CD8-positive, alpha-beta memory T cell (primary cell): ENCODE measurements around the gene CTIF. TPM values are rescaled to one million over a fixed set of nuclear protein-coding genes. Genes with fewer than 3 reads are reported as not detected.

ENCODE experiments used
- CTCF ChIA-PET: fragments of 350-600 bp; sonication (Branson Sonifier 250); formaldehyde crosslinking; loops from one replicate; lab custom pipeline; 2021; ENCODE audit warnings: antibody characterized with exemption; lab: Charles Lee
- POLR2A ChIA-PET: fragments of 350-600 bp; sonication (Branson Sonifier 250); formaldehyde crosslinking; loops from one replicate; lab custom pipeline; 2021; ENCODE audit warnings: antibody characterized with exemption; lab: Charles Lee
- DNase-seq, 5 donors: peaks; one replicate each; pipeline versions ENCODE4 v3.0.0 to v3.0.0-alpha.2; 2020 to 2022; ENCODE audit warnings: mixed read lengths in 1 of 5
- H3K27ac ChIP-seq: one replicate; pipeline ENCODE4 v1.7.0; 2013; ENCODE audit warnings: low read depth, mild to moderate bottlenecking, low read length, moderate library complexity
- H3K27me3 ChIP-seq: 2 replicates; pipeline ENCODE4 v1.7.0; 2013; ENCODE audit warnings: low read length, mild to moderate bottlenecking; ENCODE audit not compliant: insufficient read depth, poor library complexity, severe bottlenecking
- H3K36me3 ChIP-seq: 2 replicates; pipeline ENCODE4 v1.7.0; 2013; ENCODE audit warnings: mild to moderate bottlenecking, low read length, moderate library complexity; ENCODE audit not compliant: insufficient read depth
- H3K4me1 ChIP-seq: 2 replicates; pipeline ENCODE4 v1.7.0; 2013; ENCODE audit warnings: mild to moderate bottlenecking, low read length, moderate library complexity; ENCODE audit not compliant: insufficient read depth
- H3K4me3 ChIP-seq: 2 replicates; pipeline ENCODE4 v1.7.0; 2013; ENCODE audit warnings: mild to moderate bottlenecking, low read length
- H3K9me3 ChIP-seq: 2 replicates; pipeline ENCODE4 v1.7.0; 2013; ENCODE audit warnings: mild to moderate bottlenecking, low read length
- H3K27ac Mint-ChIP-seq, 8 donors: one replicate each; pipeline ENCODE4 v1.8.0; 2020 to 2021; ENCODE audit warnings: mixed read lengths in 8 of 8, mild to moderate bottlenecking in 6 of 8, inconsistent platforms in 3 of 8, moderate library complexity in 3 of 8
- H3K27me3 Mint-ChIP-seq, 2 donors: one replicate each; pipeline ENCODE4 v1.8.0; 2020 to 2021; ENCODE audit warnings: mixed read lengths in 2 of 2, mild to moderate bottlenecking in 1 of 2, moderate library complexity in 1 of 2
- H3K36me3 Mint-ChIP-seq, 3 donors: one replicate each; pipeline ENCODE4 v1.8.0; 2020 to 2021; ENCODE audit warnings: mixed read lengths in 3 of 3, inconsistent platforms in 1 of 3, mild to moderate bottlenecking in 1 of 3
- H3K4me1 Mint-ChIP-seq, 3 donors: one replicate each; pipeline ENCODE4 v1.8.0; 2020 to 2021; ENCODE audit warnings: mixed read lengths in 3 of 3, inconsistent platforms in 1 of 3, mild to moderate bottlenecking in 1 of 3
- H3K4me3 Mint-ChIP-seq, 7 donors: one replicate each; pipeline ENCODE4 v1.8.0; 2020 to 2021; ENCODE audit warnings: mixed read lengths in 7 of 7, mild to moderate bottlenecking in 6 of 7, moderate library complexity in 4 of 7, inconsistent platforms in 2 of 7
- H3K9me3 Mint-ChIP-seq, 5 donors: one replicate each; pipeline ENCODE4 v1.8.0; 2020 to 2022; ENCODE audit warnings: mixed read lengths in 5 of 5, mild to moderate bottlenecking in 3 of 5, moderate library complexity in 2 of 5, inconsistent platforms in 1 of 5
- polyA plus RNA-seq: library from polyadenylated mRNA; unstranded; fragments of 300-500 nt; fragmentation: Illumina TruSeq; gene quantifications from one replicate; pipeline ENCODE4 v1.2.3, GENCODE V29; 2021
- total RNA-seq, 2 experiments: library from RNA; stranded (reverse); gene quantifications; one replicate each; pipeline ENCODE4 v1.2.3, GENCODE V29; 2021

CTIF gene
- total and polyA plus RNA-seq, 3 experiments from 2014 or later: 0.89 to 4.8 (median 4.2) TPM

DNA sequence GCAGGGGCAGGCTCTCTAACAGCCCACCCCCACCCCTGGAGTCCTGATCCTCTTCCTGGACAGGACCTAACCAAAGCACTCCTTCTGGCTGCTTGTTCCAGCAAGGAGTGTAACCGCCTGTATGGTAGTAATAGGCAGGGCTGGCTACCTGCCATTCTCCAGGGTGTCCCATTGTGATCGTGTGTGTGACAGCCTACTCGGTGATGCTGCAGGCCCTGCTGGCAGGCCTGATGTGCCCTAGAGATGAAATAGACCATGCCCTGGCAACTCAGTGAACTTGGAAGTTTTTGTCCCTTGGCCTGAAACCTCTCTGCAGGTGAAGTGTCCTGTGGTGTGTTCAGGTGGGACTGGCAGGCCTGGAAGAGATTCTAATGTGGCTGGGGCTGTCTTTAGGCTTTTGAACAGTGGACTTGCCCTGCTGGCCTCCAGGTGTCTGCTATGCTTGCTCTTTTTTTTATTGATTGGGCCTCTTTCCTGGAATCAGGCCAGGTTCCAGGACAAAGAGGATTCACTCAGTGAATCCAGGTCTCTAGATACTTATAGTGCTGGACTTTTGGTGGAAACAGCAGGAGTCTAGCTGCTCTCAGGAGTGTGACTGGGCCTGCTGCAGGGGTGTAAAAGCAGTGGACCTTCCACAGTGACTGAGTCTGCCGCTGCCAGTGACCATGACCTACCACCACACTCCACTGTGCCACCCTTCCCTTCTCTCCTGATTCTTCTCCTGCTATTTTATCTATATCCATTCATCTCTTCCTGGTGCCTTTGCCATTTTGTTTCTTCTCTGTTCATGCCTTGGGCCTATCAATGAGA, 132.1 kb downstream of the CTIF start:
- Histone ChIP-seq H3K27ac (no peak overlapping the region), H3K4me3 (no peak overlapping the region), H3K9me3 (no peaks in the 10 kb centered on the region), H3K4me1 (no peaks in the 10 kb centered on the region), H3K36me3 (no peaks in the 10 kb centered on the region), H3K27me3 (no peaks in the 10 kb centered on the region)
- no peak overlapping the region for H3K4me3 Mint-ChIP-seq
- no peak overlapping the region for H3K27ac Mint-ChIP-seq
- H3K4me1 Mint-ChIP-seq: peaks cover 0 to 3% (median 0%) of the 10 kb centered on the region in 3 donors
- no peak for DNase-seq
- ChIA-PET CTCF (interaction anchor here (1.4 kb wide), 1 partner anchor 283 kb away, joined by 3 read pairs; no protein-coding TSS in a partner anchor), POLR2A (no interaction called here)
- peaks cover 5 to 15% (median 7%) of the 10 kb centered on the region in 3 donors for H3K36me3 Mint-ChIP-seq
- H3K9me3 Mint-ChIP-seq: peaks cover 6 to 12% (median 8%) of the 10 kb centered on the region in 5 donors
- H3K27me3 Mint-ChIP-seq: peaks cover 0 to 8% of the 10 kb centered on the region in 2 donors

DNA sequence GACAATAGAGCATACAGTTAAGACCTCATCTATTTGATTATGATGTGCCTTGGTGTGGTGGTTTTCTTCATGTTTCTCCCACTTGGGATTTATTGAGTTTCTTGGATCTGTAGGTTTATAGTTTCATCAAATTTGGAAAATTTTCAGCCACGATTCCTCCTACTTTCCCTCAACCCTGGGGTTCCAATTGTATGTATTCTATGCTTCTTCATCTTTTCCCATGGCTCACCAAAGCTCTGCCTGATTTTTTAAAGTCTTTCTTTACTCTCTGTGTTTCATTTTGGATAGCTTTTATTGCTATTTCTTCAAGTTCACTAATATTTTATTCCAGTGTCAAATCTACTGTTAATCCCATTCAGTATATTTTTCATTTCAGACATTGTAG, 132.7 kb downstream of the CTIF start:
- Mint-ChIP-seq H3K4me3 (no peak overlapping the region), H3K36me3 (peaks cover 5 to 12% (median 5%) of the 10 kb centered on the region in 3 donors), H3K27ac (no peak overlapping the region), H3K4me1 (peaks cover 0 to 3% (median 0%) of the 10 kb centered on the region in 3 donors), H3K27me3 (peaks cover 0 to 8% of the 10 kb centered on the region in 2 donors), H3K9me3 (peaks cover 5 to 10% (median 6%) of the 10 kb centered on the region in 5 donors)
- H3K4me3 ChIP-seq: no peak overlapping the region
- H3K36me3 ChIP-seq: no peaks in the 10 kb centered on the region
- no peak for DNase-seq
- no peaks in the 10 kb centered on the region for H3K9me3 ChIP-seq
- CTCF ChIA-PET: no interaction called here
- no peaks in the 10 kb centered on the region for H3K4me1 ChIP-seq
- POLR2A ChIA-PET: no interaction called here
- H3K27ac ChIP-seq: no peak overlapping the region
- H3K27me3 ChIP-seq: no peaks in the 10 kb centered on the region

- Mint-ChIP-seq H3K27ac (peak overlapping the region in 3 of 8 donors; percentile 3 to 70 (median 38)), H3K27me3 (peaks cover 0 to 8% of the 10 kb centered on the region in 2 donors), H3K9me3 (peaks cover 5 to 10% (median 6%) of the 10 kb centered on the region in 5 donors), H3K4me1 (peaks cover 0 to 3% (median 0%) of the 10 kb centered on the region in 3 donors), H3K4me3 (no peak overlapping the region), H3K36me3 (peaks cover 5 to 12% (median 5%) of the 10 kb centered on the region in 3 donors)
- H3K27ac ChIP-seq: no peak overlapping the region
- no peaks in the 10 kb centered on the region for H3K27me3 ChIP-seq
- no peaks in the 10 kb centered on the region for H3K4me1 ChIP-seq
- POLR2A ChIA-PET: no interaction called here
- no peaks in the 10 kb centered on the region for H3K9me3 ChIP-seq
- H3K4me3 ChIP-seq: no peak overlapping the region
- DNase-seq: no peak
- no peaks in the 10 kb centered on the region for H3K36me3 ChIP-seq
- CTCF ChIA-PET: no interaction called here
Measured at GRCh38 chr18:48672671-48673340, 134.0 kb downstream of the CTIF start.

GRCh38 chr18:48673456-48673852, 134.6 kb downstream of the CTIF start:
- POLR2A ChIA-PET: no interaction called here
- H3K27ac Mint-ChIP-seq: no peak overlapping the region
- peaks cover 0 to 3% (median 0%) of the 10 kb centered on the region in 3 donors for H3K4me1 Mint-ChIP-seq
- H3K27me3 Mint-ChIP-seq: peaks cover 0 to 8% of the 10 kb centered on the region in 2 donors
- H3K36me3 Mint-ChIP-seq: peaks cover 5 to 12% (median 5%) of the 10 kb centered on the region in 3 donors
- no peak overlapping the region for H3K4me3 Mint-ChIP-seq
- H3K4me3 ChIP-seq: no peak overlapping the region
- no peaks in the 10 kb centered on the region for H3K27me3 ChIP-seq
- peaks cover 5 to 10% (median 6%) of the 10 kb centered on the region in 5 donors for H3K9me3 Mint-ChIP-seq
- no peaks in the 10 kb centered on the region for H3K36me3 ChIP-seq
- H3K4me1 ChIP-seq: no peaks in the 10 kb centered on the region
- no peak overlapping the region for H3K27ac ChIP-seq
- CTCF ChIA-PET: no interaction called here
- H3K9me3 ChIP-seq: no peaks in the 10 kb centered on the region
- no peak for DNase-seq

DNA sequence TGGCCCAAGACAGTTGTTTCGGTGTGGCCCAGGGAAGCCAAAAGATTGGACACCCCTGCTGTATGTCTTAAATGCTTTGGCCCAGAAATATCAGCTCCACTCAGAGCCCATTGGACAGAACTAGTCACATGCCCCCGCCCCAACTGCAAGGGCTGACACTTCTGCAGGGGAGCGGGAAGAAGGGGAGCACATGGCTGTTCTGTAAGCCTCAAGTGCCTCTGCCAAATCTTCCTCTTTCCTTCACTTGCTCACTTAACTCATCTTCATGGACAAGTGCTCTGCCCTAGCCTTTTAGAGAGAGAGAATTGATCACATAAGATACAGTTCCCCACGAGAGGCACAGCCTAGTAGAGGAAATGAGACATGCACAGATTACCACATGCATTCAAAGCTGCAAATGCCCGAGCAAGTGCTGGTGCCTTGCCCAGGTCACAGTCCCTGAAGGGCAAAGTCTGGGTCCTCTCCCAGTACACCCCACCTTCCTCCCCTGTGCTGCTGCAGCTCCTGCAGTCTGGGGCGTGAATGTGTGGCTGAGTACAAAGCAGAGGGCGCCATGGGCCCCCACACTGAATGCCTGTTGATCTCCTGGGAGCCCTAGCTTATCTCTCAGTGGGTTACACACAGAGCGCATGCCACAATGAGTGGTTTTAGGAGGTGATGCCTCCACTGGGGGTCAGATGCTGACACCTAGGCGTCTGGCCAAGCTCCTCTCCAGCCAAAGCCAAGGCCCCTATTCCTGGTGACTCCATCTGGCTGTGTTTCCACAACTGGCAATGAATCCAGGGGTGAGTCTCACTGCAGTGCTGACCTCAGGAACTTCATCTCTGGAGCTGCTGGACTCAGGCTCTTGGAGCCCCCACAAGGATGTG, 135.3 kb downstream of the CTIF start:
- peaks cover 0 to 3% (median 0%) of the 10 kb centered on the region in 3 donors for H3K4me1 Mint-ChIP-seq
- peaks cover 5 to 10% (median 6%) of the 10 kb centered on the region in 5 donors for H3K9me3 Mint-ChIP-seq
- CTCF ChIA-PET: interaction anchor here (0.8 to 1.0 kb wide), 3 partner anchors 505 to 1185 kb away, joined by 3 to 4 read pairs (median 3); no protein-coding TSS in a partner anchor
- H3K36me3 Mint-ChIP-seq: peaks cover 5 to 12% (median 5%) of the 10 kb centered on the region in 3 donors
- DNase-seq: no peak
- no peak overlapping the region for H3K4me3 ChIP-seq
- no peaks in the 10 kb centered on the region for H3K36me3 ChIP-seq
- POLR2A ChIA-PET: no interaction called here
- no peak overlapping the region for H3K4me3 Mint-ChIP-seq
- no peak overlapping the region for H3K27ac ChIP-seq
- H3K9me3 ChIP-seq: no peaks in the 10 kb centered on the region
- H3K27me3 Mint-ChIP-seq: peaks cover 0 to 8% of the 10 kb centered on the region in 2 donors
- H3K27ac Mint-ChIP-seq: no peak overlapping the region
- H3K4me1 ChIP-seq: no peaks in the 10 kb centered on the region
- H3K27me3 ChIP-seq: no peaks in the 10 kb centered on the region

DNA sequence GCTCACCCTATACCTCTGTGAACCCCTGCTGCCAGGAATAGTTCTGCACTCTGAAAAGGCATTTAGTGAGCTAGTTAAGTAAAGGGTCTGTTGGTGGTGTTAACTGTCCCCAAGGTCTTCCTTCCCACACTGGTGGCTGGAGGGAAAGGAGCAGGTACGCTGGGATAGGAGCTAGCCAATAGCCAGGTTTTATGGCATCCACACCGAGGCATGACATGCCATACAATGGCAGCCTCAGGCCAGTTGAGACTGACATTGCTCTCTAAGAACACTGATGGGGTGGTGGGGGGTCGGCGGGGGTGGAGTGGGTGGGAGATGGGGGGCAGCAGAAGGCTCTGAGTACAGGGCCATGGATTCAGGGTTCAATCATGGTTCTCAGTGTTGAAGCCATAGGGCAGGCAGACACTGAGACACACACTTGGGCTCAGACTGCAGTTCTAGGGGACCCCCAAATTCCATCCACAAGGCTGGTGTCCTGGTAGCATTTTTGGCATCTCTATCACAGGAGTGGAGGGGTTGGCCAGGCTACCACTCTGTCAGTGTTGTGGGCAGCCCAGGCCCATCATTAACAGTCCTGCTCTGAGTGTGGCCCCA, 136.0 kb downstream of the CTIF start:
- Histone ChIP-seq H3K27ac (no peak overlapping the region), H3K4me3 (no peak overlapping the region), H3K9me3 (no peaks in the 10 kb centered on the region), H3K27me3 (no peaks in the 10 kb centered on the region), H3K4me1 (no peaks in the 10 kb centered on the region), H3K36me3 (no peaks in the 10 kb centered on the region)
- peaks cover 0 to 3% (median 0%) of the 10 kb centered on the region in 3 donors for H3K4me1 Mint-ChIP-seq
- peaks cover 0 to 8% of the 10 kb centered on the region in 2 donors for H3K27me3 Mint-ChIP-seq
- peaks cover 5 to 12% (median 5%) of the 10 kb centered on the region in 3 donors for H3K36me3 Mint-ChIP-seq
- POLR2A ChIA-PET: no interaction called here
- H3K27ac Mint-ChIP-seq: no peak overlapping the region
- H3K9me3 Mint-ChIP-seq: peaks cover 5 to 10% (median 6%) of the 10 kb centered on the region in 5 donors
- DNase-seq: peak in 1 of 5 donors; percentile 3
- CTCF ChIA-PET: interaction anchor here (0.8 to 1.0 kb wide), 3 partner anchors 504 to 1184 kb away, joined by 3 to 4 read pairs (median 3); no protein-coding TSS in a partner anchor
- no peak overlapping the region for H3K4me3 Mint-ChIP-seq

DNA sequence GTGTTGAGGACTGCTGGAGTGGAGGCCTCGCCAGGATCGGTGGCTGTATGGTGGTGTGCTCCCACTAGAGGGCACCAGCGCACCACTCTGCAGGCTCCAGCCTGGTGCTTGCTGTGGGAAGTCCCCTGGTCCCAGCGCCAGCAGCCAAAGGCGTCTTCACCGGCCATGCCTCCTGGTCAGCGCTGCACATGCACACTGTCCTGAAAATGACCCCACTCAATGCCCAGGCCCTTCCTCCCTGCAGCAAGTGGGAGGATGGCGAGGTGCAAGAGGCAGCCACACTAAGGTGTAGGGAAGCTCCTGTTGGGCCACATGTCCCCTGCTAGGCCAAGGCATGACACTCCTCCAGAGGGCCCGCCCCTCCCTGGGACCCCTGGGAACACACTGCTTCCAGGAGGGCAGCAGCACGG, 136.5 kb downstream of the CTIF start:
- peaks cover 0 to 8% of the 10 kb centered on the region in 2 donors for H3K27me3 Mint-ChIP-seq
- CTCF ChIA-PET: interaction anchor here (0.6 to 1.7 kb wide), 5 partner anchors 57 to 774 kb away, joined by 3 to 7 read pairs (median 3); no protein-coding TSS in a partner anchor

More for the DNA sequence above, 136.5 kb downstream of the CTIF start:
- H3K4me3 Mint-ChIP-seq: no peak overlapping the region
- no peaks in the 10 kb centered on the region for H3K36me3 ChIP-seq
- DNase-seq: peak; percentile 67 to 82 (median 73)
- no peak overlapping the region for H3K4me3 ChIP-seq
- H3K9me3 ChIP-seq: no peaks in the 10 kb centered on the region
- H3K9me3 Mint-ChIP-seq: peaks cover 5 to 10% (median 6%) of the 10 kb centered on the region in 5 donors
- no peak overlapping the region for H3K27ac Mint-ChIP-seq
- H3K27me3 ChIP-seq: no peaks in the 10 kb centered on the region
- H3K4me1 ChIP-seq: no peaks in the 10 kb centered on the region
- no peak overlapping the region for H3K27ac ChIP-seq
- peaks cover 0 to 3% (median 0%) of the 10 kb centered on the region in 3 donors for H3K4me1 Mint-ChIP-seq
- POLR2A ChIA-PET: no interaction called here
- peaks cover 5 to 12% (median 5%) of the 10 kb centered on the region in 3 donors for H3K36me3 Mint-ChIP-seq
